Measurements from ENCODE around the gene RUSC2.

GRCh38 chr9:35518981-35519679 lies 29.2 kb downstream of the RUSC2 start:
- TF ChIP-seq EP300 (IDR thresholded peaks at IDR 0.05), result no peak
- TF ChIP-seq CTCF (IDR thresholded peaks at IDR 0.05), result no peak

All from ovary (tissue), 3 donors.